ENCODE measurements around the gene GATAD2B. TPM values are rescaled to one million over a fixed set of nuclear protein-coding genes. Genes with fewer than 3 reads are reported as not detected.

The GATAD2B gene
- total and polyA plus RNA-seq, 2 of the 4 experiments (the other 2 are of a cell fraction): 3.8 to 6.2 TPM

DNA sequence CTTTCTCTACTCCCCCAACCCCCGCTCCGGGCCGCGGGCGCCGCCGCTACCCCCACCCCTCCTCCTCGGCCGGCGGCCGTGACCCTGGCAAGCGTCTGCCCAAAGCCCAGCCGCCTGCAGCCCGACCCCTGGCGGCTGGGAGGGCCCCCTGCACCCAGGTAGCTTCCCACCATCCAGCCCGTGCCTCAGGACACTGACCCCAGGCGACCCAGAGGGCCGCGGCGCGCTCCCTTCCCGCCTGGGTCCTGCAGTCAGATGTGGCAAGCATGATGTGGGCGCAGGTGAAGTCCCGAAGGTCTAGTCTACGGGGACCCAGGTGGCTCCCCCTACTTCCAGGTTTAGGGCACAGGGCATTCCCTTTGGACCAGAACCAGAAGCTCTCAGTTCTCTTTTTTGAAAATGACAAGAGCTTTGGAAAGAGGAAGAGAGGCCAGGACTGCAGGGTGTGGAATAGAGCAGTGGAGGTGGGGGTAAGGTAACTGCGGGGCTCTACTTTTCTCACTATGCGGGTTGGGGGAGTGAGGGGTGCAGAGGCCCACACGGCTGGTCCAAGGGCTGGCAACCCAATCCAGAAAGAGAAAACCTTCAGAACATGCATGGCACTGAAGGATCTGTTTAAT is 24.0 kb upstream of the GATAD2B start, which contains the start of gene DENND4B (continued):
- TF ChIP-seq CTCF (conservative IDR thresholded peaks at IDR 0.05; ENCODE audit: low read depth, low read length) (peak; percentile 92), CEBPB (IDR thresholded peaks at IDR 0.05; ENCODE audit: low read depth, low read length) (no peak)
